Common myeloid progenitor, CD34-positive (primary cell): ENCODE data around the gene TMC5.

ENCODE experiments used
- CTCF ChIA-PET: fragments of 350-600 bp; sonication (Branson Sonifier 250); formaldehyde crosslinking; loops from one replicate; lab custom pipeline; 2021; ENCODE audit warnings: antibody characterized with exemption; lab: Charles Lee
- POLR2A ChIA-PET: fragments of 350-600 bp; sonication (Branson Sonifier 250); formaldehyde crosslinking; loops from one replicate; lab custom pipeline; 2021; ENCODE audit warnings: antibody characterized with exemption; lab: Charles Lee
- DNase-seq, 3 donors: peaks; one replicate each; pipeline versions ENCODE4 v3.0.0 to v3.0.0-alpha.2; 2013
- H3K27ac ChIP-seq, 2 experiments: 1 replicate in 1 of 2; 2 replicates in 1 of 2; pipeline ENCODE4 v1.7.0; 2013; ENCODE audit warnings: inconsistent platforms in 2 of 2, low read length in 2 of 2, mild to moderate bottlenecking in 2 of 2, low read depth in 1 of 2, moderate library complexity in 1 of 2; ENCODE audit not compliant: severe bottlenecking in 2 of 2, insufficient read depth in 1 of 2, poor library complexity in 1 of 2
- H3K27me3 ChIP-seq, 5 experiments: replicated peaks in 2 of 5; 1 replicate in 3 of 5; 2 replicates in 2 of 5; pipeline versions ENCODE4 v1.6.1 to v1.7.0; 2013; ENCODE audit warnings: low read length in 4 of 5, mild to moderate bottlenecking in 2 of 5, moderate library complexity in 2 of 5, inconsistent platforms in 1 of 5; ENCODE audit not compliant: insufficient read depth in 5 of 5, control insufficient read depth in 4 of 5
- H3K36me3 ChIP-seq, 4 experiments: 1 replicate in 2 of 4; 2 replicates in 2 of 4; pipeline versions ENCODE4 v1.6.1 to v1.7.0; 2013; ENCODE audit warnings: low read length in 3 of 4, control low read depth in 1 of 4, mild to moderate bottlenecking in 1 of 4; ENCODE audit not compliant: control insufficient read depth in 4 of 4, insufficient read depth in 4 of 4
- H3K4me1 ChIP-seq, 4 experiments: 1 replicate in 3 of 4; 2 replicates in 1 of 4; pipeline versions ENCODE4 v1.6.1 to v1.7.1; 2013; ENCODE audit warnings: low read length in 3 of 4, mild to moderate bottlenecking in 3 of 4, control low read depth in 1 of 4, inconsistent platforms in 1 of 4, moderate library complexity in 1 of 4; ENCODE audit not compliant: control insufficient read depth in 4 of 4, insufficient read depth in 4 of 4; ENCODE audit errors: control extremely low read depth in 1 of 4
- H3K4me3 ChIP-seq, 7 experiments: 1 replicate in 4 of 7; 2 replicates in 3 of 7; pipeline versions ENCODE4 v1.5.1 to v1.7.0; 2013; ENCODE audit warnings: mild to moderate bottlenecking in 7 of 7, low read length in 6 of 7, moderate library complexity in 6 of 7, inconsistent platforms in 2 of 7, low read depth in 2 of 7, control low read depth in 1 of 7; ENCODE audit not compliant: insufficient read depth in 4 of 7, control insufficient read depth in 1 of 7; ENCODE audit errors: extremely low read depth in 1 of 7
- H3K9me3 ChIP-seq, 5 experiments: 1 replicate in 4 of 5; 2 replicates in 1 of 5; pipeline versions ENCODE4 v1.6.1 to v1.7.1; 2013; ENCODE audit warnings: low read length in 4 of 5, mild to moderate bottlenecking in 2 of 5, inconsistent platforms in 1 of 5, low read depth in 1 of 5, moderate library complexity in 1 of 5; ENCODE audit not compliant: control insufficient read depth in 4 of 5, insufficient read depth in 2 of 5; ENCODE audit errors: control extremely low read depth in 1 of 5
- WGBS: methylation state at CpG from one replicate; pipeline ENCODE4 v1.1.5; 2013; ENCODE audit not compliant: insufficient coverage; 5-methylcytosine and 5-hydroxymethylcytosine counted together

Gene TMC5

GRCh38 chr16:19512297-19512696 is 94.6 kb downstream of the TMC5 start:
- Histone ChIP-seq H3K36me3 (peaks cover 11 to 47% (median 28%) of the 10 kb centered on the region in 4 experiments), H3K27me3 (no peaks in the 10 kb centered on the region), H3K4me1 (peaks cover 5 to 17% (median 8%) of the 10 kb centered on the region in 4 experiments), H3K9me3 (no peaks in the 10 kb centered on the region), H3K27ac (no peak overlapping the region), H3K4me3 (no peak overlapping the region)
- POLR2A ChIA-PET = no interaction called here
- CTCF ChIA-PET = interaction anchor here (7.0 kb wide), 1 partner anchor 10 kb away, joined by 36 read pairs; no protein-coding TSS in a partner anchor
- DNase-seq = no peak

GRCh38 chr16:19513377-19514053 is 95.8 kb downstream of the TMC5 start:
- H3K4me3 ChIP-seq = peak overlapping the region in 5 of 7 experiments; percentile 14 to 69 (median 49)
- POLR2A ChIA-PET = interaction anchor here (0.6 kb wide), 1 partner anchor 1113 kb away, joined by 3 read pairs; no protein-coding TSS in a partner anchor
- 43% methylated on average over 1 of the region's 4 CpGs for WGBS

GRCh38 chr16:19515757-19516156 is 98.1 kb downstream of the TMC5 start:
- Histone ChIP-seq H3K27ac (no peak overlapping the region), H3K9me3 (no peaks in the 10 kb centered on the region), H3K36me3 (peaks cover 7 to 25% (median 17%) of the 10 kb centered on the region in 4 experiments), H3K4me1 (peaks cover 7 to 27% (median 18%) of the 10 kb centered on the region in 4 experiments), H3K27me3 (no peaks in the 10 kb centered on the region), H3K4me3 (no peak overlapping the region)
- no CpG with 5 or more reads among the region's 2 CpGs for WGBS
- CTCF ChIA-PET = interaction anchor here (7.0 kb wide), 1 partner anchor 13 kb away, joined by 36 read pairs; no protein-coding TSS in a partner anchor
- POLR2A ChIA-PET = no interaction called here
- DNase-seq = no peak

More at GRCh38 chr16:19513377-19514053, 95.8 kb downstream of the TMC5 start:
- H3K27ac ChIP-seq = peak overlapping the region in 1 of 2 experiments; percentile 31
- H3K9me3 ChIP-seq = no peaks in the 10 kb centered on the region
- DNase-seq = peak in 2 of 3 donors; percentile 59 to 76
- peaks cover 5 to 17% (median 8%) of the 10 kb centered on the region in 4 experiments for H3K4me1 ChIP-seq
- H3K27me3 ChIP-seq = no peaks in the 10 kb centered on the region
- H3K36me3 ChIP-seq = peaks cover 5 to 36% (median 23%) of the 10 kb centered on the region in 4 experiments
- CTCF ChIA-PET = interaction anchor here (1.1 to 7.0 kb wide), 2 partner anchors 11 to 41 kb away, joined by 3 to 36 read pairs; no protein-coding TSS in a partner anchor

DNA sequence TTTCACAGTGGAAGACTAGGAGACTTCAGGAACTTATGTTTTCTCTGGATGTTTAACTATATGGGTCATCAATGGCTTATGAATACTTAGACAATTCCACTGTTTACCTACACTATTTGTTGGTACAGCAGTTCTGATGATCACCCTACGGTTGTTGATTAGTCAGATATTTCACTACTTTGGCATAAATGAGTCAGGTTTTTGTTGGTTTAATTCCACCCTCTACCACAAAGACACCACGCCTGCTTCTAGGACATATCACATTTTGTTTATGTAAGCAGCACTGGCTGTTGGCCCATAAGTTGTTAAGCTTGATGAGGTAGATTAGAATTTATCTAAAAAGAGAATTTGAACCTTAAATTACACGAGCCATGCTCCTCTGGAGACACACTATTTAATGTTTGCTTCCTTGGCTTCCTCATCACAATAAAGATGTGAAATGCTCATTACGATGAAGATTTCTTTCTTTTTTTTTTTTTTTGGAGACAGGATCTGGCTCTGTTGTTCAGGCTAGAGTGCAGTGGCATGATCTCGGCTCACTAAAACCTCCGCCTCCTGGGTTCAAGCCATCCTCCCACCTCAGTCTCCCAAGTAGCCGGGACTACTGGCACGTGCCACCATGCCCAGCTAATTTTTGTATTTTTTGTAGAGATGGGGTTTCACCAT is 99.9 kb downstream of the TMC5 start:
- Histone ChIP-seq H3K27me3 (no peaks in the 10 kb centered on the region), H3K36me3 (peaks cover 7 to 25% (median 17%) of the 10 kb centered on the region in 4 experiments), H3K4me3 (no peak overlapping the region), H3K9me3 (no peaks in the 10 kb centered on the region), H3K4me1 (peaks cover 13 to 38% (median 28%) of the 10 kb centered on the region in 4 experiments), H3K27ac (no peak overlapping the region)
- WGBS = 96% methylated on average over 4 of the region's 8 CpGs
- peak in 2 of 3 donors; percentile 28 to 56 for DNase-seq
- CTCF ChIA-PET = interaction anchor here (1.7 to 7.0 kb wide), 2 partner anchors 12 to 15 kb away, joined by 5 to 36 read pairs; no protein-coding TSS in a partner anchor
- POLR2A ChIA-PET = no interaction called here

- WGBS = no CpG with 5 or more reads among the region's 2 CpGs
- ChIA-PET CTCF (interaction anchor here (0.9 to 7.0 kb wide), 3 partner anchors 12 to 431 kb away, joined by 3 to 36 read pairs (median 5); no protein-coding TSS in a partner anchor), POLR2A (no interaction called here)
- Histone ChIP-seq H3K27me3 (no peaks in the 10 kb centered on the region), H3K4me3 (no peak overlapping the region), H3K9me3 (no peaks in the 10 kb centered on the region), H3K27ac (no peak overlapping the region), H3K36me3 (peaks cover 7 to 25% (median 17%) of the 10 kb centered on the region in 4 experiments), H3K4me1 (peaks cover 13 to 41% (median 30%) of the 10 kb centered on the region in 4 experiments)
- DNase-seq = no peak
These were observed 100.7 kb downstream of the TMC5 start for GRCh38 chr16:19518388-19518787.

DNA sequence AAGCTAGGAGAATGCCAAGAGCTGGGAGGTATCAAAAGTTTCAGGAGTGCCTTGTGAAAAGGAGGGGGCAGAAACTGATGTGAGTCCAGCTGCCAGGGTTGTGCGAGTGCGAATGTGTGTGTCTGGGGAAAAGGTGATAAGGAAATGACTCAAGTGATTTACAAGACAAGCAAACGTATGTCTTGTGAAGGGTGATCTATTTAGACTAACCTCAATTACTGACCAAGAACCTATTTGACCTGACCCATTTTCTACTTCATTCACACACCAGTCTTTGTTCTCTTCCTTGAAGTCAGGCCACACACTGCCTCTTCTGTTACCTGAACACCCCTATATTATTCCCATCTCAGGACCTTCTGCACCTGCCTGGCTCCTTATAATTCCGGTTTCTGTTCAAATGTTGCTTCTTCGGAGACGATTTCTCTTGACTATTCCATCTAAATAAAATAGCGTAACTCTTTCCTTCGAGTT is 103.2 kb downstream of the TMC5 start:
- DNase-seq = peak in 2 of 3 donors; percentile 59 to 76
- WGBS = 0% methylated on average over 4 of the region's 8 CpGs

More for the DNA sequence above, 103.2 kb downstream of the TMC5 start:
- peaks cover 16 to 45% (median 35%) of the 10 kb centered on the region in 4 experiments for H3K4me1 ChIP-seq
- peaks cover 5 to 16% (median 13%) of the 10 kb centered on the region in 4 experiments for H3K36me3 ChIP-seq
- H3K27me3 ChIP-seq = no peaks in the 10 kb centered on the region
- ChIA-PET CTCF (interaction anchor here (1.0 to 1.8 kb wide), 3 partner anchors 19 to 36 kb away, joined by 4 to 8 read pairs (median 4); partner anchors contain the start of gene VPS35L), POLR2A (interaction anchor here (0.6 to 1.1 kb wide), 2 partner anchors 12 to 79 kb away, joined by 3 read pairs; no protein-coding TSS in a partner anchor)
- peak overlapping the region in 6 of 7 experiments; percentile 78 to 97 (median 91) for H3K4me3 ChIP-seq
- H3K27ac ChIP-seq = peak overlapping the region; percentile 84 to 93
- no peaks in the 10 kb centered on the region for H3K9me3 ChIP-seq
